Liver (tissue), 9 donors: ENCODE measurements around the gene RHOD. TPM values are rescaled to one million over a fixed set of nuclear protein-coding genes. Genes with fewer than 3 reads are reported as not detected.

Experiments used
- DNase-seq: peaks from one replicate; pipeline ENCODE4 v3.0.0-alpha.2; 2017; ENCODE audit warnings: low spot score
- H3K27ac ChIP-seq, 2 donors: one replicate each; pipeline ENCODE4 v1.7.0; 2013; ENCODE audit warnings: inconsistent platforms in 2 of 2, low read length in 2 of 2, control low read depth in 1 of 2, low read depth in 1 of 2, mild to moderate bottlenecking in 1 of 2
- H3K27me3 ChIP-seq, 4 donors: one replicate each; pipeline versions ENCODE4 v1.6.1 to v1.7.0; 2013; ENCODE audit warnings: low read length in 3 of 4, inconsistent platforms in 1 of 4, mild to moderate bottlenecking in 1 of 4, moderate library complexity in 1 of 4; ENCODE audit not compliant: control insufficient read depth in 4 of 4, insufficient read depth in 4 of 4
- H3K36me3 ChIP-seq, 4 donors: one replicate each; pipeline versions ENCODE4 v1.6.1 to v1.7.0; 2013; ENCODE audit warnings: low read length in 3 of 4, mild to moderate bottlenecking in 3 of 4, low read depth in 1 of 4, moderate library complexity in 1 of 4; ENCODE audit not compliant: control insufficient read depth in 4 of 4, insufficient read depth in 3 of 4
- H3K4me1 ChIP-seq, 4 donors: one replicate each; pipeline versions ENCODE4 v1.6.1 to v1.7.0; 2013; ENCODE audit warnings: low read length in 3 of 4, mild to moderate bottlenecking in 3 of 4, moderate library complexity in 1 of 4; ENCODE audit not compliant: control insufficient read depth in 4 of 4, insufficient read depth in 4 of 4
- H3K4me3 ChIP-seq, 3 donors: one replicate each; pipeline versions ENCODE4 v1.6.1 to v1.7.0; 2013; ENCODE audit warnings: low read length in 3 of 3, control low read depth in 1 of 3, low read depth in 1 of 3, mild to moderate bottlenecking in 1 of 3
- H3K9ac ChIP-seq, 2 donors: one replicate each; pipeline ENCODE4 v1.7.0; 2013; ENCODE audit warnings: low read length in 2 of 2, mild to moderate bottlenecking in 2 of 2, moderate library complexity in 2 of 2, control low read depth in 1 of 2, low read depth in 1 of 2
- H3K9me3 ChIP-seq, 4 donors: one replicate each; pipeline versions ENCODE4 v1.6.1 to v1.7.0; 2013; ENCODE audit warnings: low read length in 3 of 4; ENCODE audit not compliant: control insufficient read depth in 4 of 4
- ATF3 ChIP-seq: IDR thresholded peaks from 2 replicates; pipeline ENCODE4 v1.6.1; 2016; ENCODE audit warnings: antibody characterized with exemption
- CTCF ChIP-seq: fragments of 150-350 bp; IDR thresholded peaks from 2 replicates; pipeline ENCODE4 v1.5.1; 2017; ENCODE audit warnings: improper control_type of control experiment, low read depth, low read length; ENCODE audit not compliant: missing input control
- EGR1 ChIP-seq, 2 donors: IDR thresholded peaks; 2 replicates each; pipeline ENCODE4 v1.6.1; 2016 to 2018; ENCODE audit warnings: antibody characterized with exemption in 2 of 2, low read depth in 2 of 2
- FOXA1 ChIP-seq: IDR thresholded peaks from 2 replicates; pipeline ENCODE4 v1.6.1; 2016; ENCODE audit warnings: antibody characterized with exemption
- FOXA2 ChIP-seq: IDR thresholded peaks from 2 replicates; pipeline ENCODE4 v1.6.1; 2016; ENCODE audit warnings: antibody characterized with exemption
- GABPA ChIP-seq, 2 donors: IDR thresholded peaks in 1 of 2; conservative IDR thresholded peaks in 1 of 2; 2 replicates each; pipeline ENCODE4 v1.6.1; 2016; ENCODE audit warnings: antibody characterized with exemption in 2 of 2, mild to moderate bottlenecking in 1 of 2, moderate library complexity in 1 of 2
- HNF4A ChIP-seq, 2 donors: conservative IDR thresholded peaks; 2 replicates each; pipeline ENCODE4 v1.6.1; 2016; ENCODE audit warnings: antibody characterized with exemption in 2 of 2, mild to moderate bottlenecking in 2 of 2
- HNF4G ChIP-seq: IDR thresholded peaks from 2 replicates; pipeline ENCODE4 v1.6.1; 2016; ENCODE audit warnings: antibody characterized with exemption
- JUND ChIP-seq, 2 donors: IDR thresholded peaks; 2 replicates each; pipeline ENCODE4 v1.6.1; 2016; ENCODE audit warnings: antibody characterized with exemption in 2 of 2
- MAX ChIP-seq: IDR thresholded peaks from 2 replicates; pipeline ENCODE4 v1.6.1; 2016; ENCODE audit warnings: antibody characterized with exemption
- NR2F2 ChIP-seq: IDR thresholded peaks from 2 replicates; pipeline ENCODE4 v1.6.1; 2016; ENCODE audit warnings: antibody characterized with exemption
- RAD21 ChIP-seq, 2 donors: IDR thresholded peaks; 2 replicates each; pipeline ENCODE4 v1.6.1; 2016; ENCODE audit warnings: antibody characterized with exemption in 2 of 2, mild to moderate bottlenecking in 2 of 2
- REST ChIP-seq: IDR thresholded peaks from 2 replicates; pipeline ENCODE4 v1.6.1; 2016; ENCODE audit warnings: antibody characterized with exemption, mild to moderate bottlenecking
- RXRA ChIP-seq, 2 donors: IDR thresholded peaks; 2 replicates each; pipeline ENCODE4 v1.6.1; 2017 to 2018; ENCODE audit warnings: antibody characterized with exemption in 2 of 2, mild to moderate bottlenecking in 1 of 2
- SP1 ChIP-seq: IDR thresholded peaks from 2 replicates; pipeline ENCODE4 v1.6.1; 2018; ENCODE audit warnings: antibody characterized with exemption, mild to moderate bottlenecking
- TAF1 ChIP-seq: conservative IDR thresholded peaks from 2 replicates; pipeline ENCODE4 v1.6.1; 2016; ENCODE audit warnings: antibody characterized with exemption, mild to moderate bottlenecking
- YY1 ChIP-seq: IDR thresholded peaks from 2 replicates; pipeline ENCODE4 v1.6.1; 2016; ENCODE audit warnings: antibody characterized with exemption, mild to moderate bottlenecking
- ZBTB33 ChIP-seq: IDR thresholded peaks from 2 replicates; pipeline ENCODE4 v1.6.1; 2016; ENCODE audit warnings: antibody characterized with exemption
- WGBS: extraction: QIAGEN DNeasy Blood & Tissue Kit; methylation state at CpG from one replicate; pipeline ENCODE4 v1.1.7; 2013; 5-methylcytosine and 5-hydroxymethylcytosine counted together
- polyA plus RNA-seq, 2 donors: library from polyadenylated mRNA; stranded (reverse) in 1 of 2; unstranded in 1 of 2; fragments of 200-250 nt in 1 of 2; fragments of >200 nt in 1 of 2; fragmentation: Nextera tagmentation in 1 of 2; extraction: Ambion mirVana in 1 of 2; gene quantifications; one replicate each; pipeline versions ENCODE4 v1.2.1 to v1.2.3, GENCODE V29; 2013 to 2015
- total RNA-seq, 2 donors: library from RNA; depleted of rRNA; stranded (reverse); fragments of >200 nt; gene quantifications; one replicate each; pipeline ENCODE4 v1.2.3, GENCODE V29; 2014
- donor health status: healthy.
- donor health status: healthy.
- donor health status: healthy.
- donor health status: healthy.
- donor health status: healthy.

Gene RHOD
- total and polyA plus RNA-seq, 4 donors = 7.8 to 50.7 (median 33.2) TPM

- TF ChIP-seq YY1 = no peak
- TF ChIP-seq RAD21 (IDR thresholded peaks at IDR 0.05) = no peak
- no peak for TF ChIP-seq GABPA (IDR thresholded peaks at IDR 0.05 in 1 of 2, conservative IDR thresholded peaks at IDR 0.05 in 1 of 2)
- TF ChIP-seq HNF4G = no peak
- TF ChIP-seq NR2F2 = no peak
- no peak for TF ChIP-seq EGR1 (IDR thresholded peaks at IDR 0.05; ENCODE audit: low read depth in 2 of 2)
- TF ChIP-seq RXRA (IDR thresholded peaks at IDR 0.05) = no peak
- no peak for TF ChIP-seq JUND (IDR thresholded peaks at IDR 0.05)
- no peak for TF ChIP-seq SP1
- no peak for TF ChIP-seq CTCF
- TF ChIP-seq HNF4A (conservative IDR thresholded peaks at IDR 0.05) = no peak
- TF ChIP-seq TAF1 = no peak
- TF ChIP-seq FOXA2 = no peak
- TF ChIP-seq ZBTB33 = no peak
- Histone ChIP-seq H3K9ac (no peak overlapping the region), H3K27me3 (no peaks in the 10 kb centered on the region), H3K4me1 (peaks cover 2 to 20% (median 15%) of the 10 kb centered on the region in 4 donors), H3K27ac (no peak overlapping the region), H3K9me3 (no peaks in the 10 kb centered on the region), H3K4me3 (no peak overlapping the region), H3K36me3 (peaks cover 0 to 6% (median 2%) of the 10 kb centered on the region in 4 donors)
- no peak for DNase-seq
- 86% methylated on average over 18 of the region's 18 CpGs for WGBS
Measured at GRCh38 chr11:67043572-67044349, 12.9 kb upstream of the RHOD start.

- Histone ChIP-seq H3K27me3 (no peaks in the 10 kb centered on the region), H3K9me3 (no peaks in the 10 kb centered on the region), H3K27ac (no peak overlapping the region), H3K4me1 (peaks cover 2 to 20% (median 15%) of the 10 kb centered on the region in 4 donors), H3K9ac (no peak overlapping the region), H3K36me3 (peaks cover 0 to 6% (median 2%) of the 10 kb centered on the region in 4 donors), H3K4me3 (no peak overlapping the region)
- no peak for DNase-seq
- TF ChIP-seq ZBTB33 = no peak
- no peak for TF ChIP-seq YY1
- TF ChIP-seq ATF3 = no peak
- no peak for TF ChIP-seq FOXA2
- no peak for TF ChIP-seq EGR1 (IDR thresholded peaks at IDR 0.05; ENCODE audit: low read depth in 2 of 2)
- TF ChIP-seq RXRA (IDR thresholded peaks at IDR 0.05) = no peak
- TF ChIP-seq FOXA1 = no peak
- TF ChIP-seq HNF4G = no peak
- TF ChIP-seq HNF4A (conservative IDR thresholded peaks at IDR 0.05) = no peak
- no peak for TF ChIP-seq MAX
- TF ChIP-seq RAD21 (IDR thresholded peaks at IDR 0.05) = no peak
- TF ChIP-seq SP1 = no peak
- TF ChIP-seq REST = no peak
- TF ChIP-seq GABPA (IDR thresholded peaks at IDR 0.05 in 1 of 2, conservative IDR thresholded peaks at IDR 0.05 in 1 of 2) = no peak
- TF ChIP-seq JUND (IDR thresholded peaks at IDR 0.05) = no peak
- TF ChIP-seq NR2F2 = no peak
- no peak for TF ChIP-seq TAF1
- TF ChIP-seq CTCF = no peak
- 81% methylated on average over 14 of the region's 14 CpGs for WGBS
Measured at GRCh38 chr11:67044496-67044895, 12.2 kb upstream of the RHOD start.
